Endodermal cell (in vitro differentiated cells): ENCODE results near the gene PCGF3. TPM values are rescaled to one million over a fixed set of nuclear protein-coding genes. Genes with fewer than 3 reads are reported as not detected.

ENCODE experiments used
- DNase-seq: peaks from one replicate; pipeline ENCODE4 v3.0.0-alpha.2; 2017
- H3K27ac ChIP-seq: 2 replicates; pipeline ENCODE4 v1.5.1; 2013; ENCODE audit warnings: mild to moderate bottlenecking, low read depth, low read length, moderate library complexity
- H3K27me3 ChIP-seq: 2 replicates; pipeline ENCODE4 v1.6.1; 2013; ENCODE audit warnings: mild to moderate bottlenecking, low read length, moderate library complexity; ENCODE audit not compliant: insufficient read depth, control insufficient read depth, poor library complexity, severe bottlenecking
- H3K36me3 ChIP-seq: 2 replicates; pipeline ENCODE4 v1.7.0; 2013; ENCODE audit warnings: mild to moderate bottlenecking, low read length, moderate library complexity; ENCODE audit not compliant: control insufficient read depth, insufficient read depth
- H3K4me1 ChIP-seq: one replicate; pipeline ENCODE4 v1.7.0; 2013; ENCODE audit warnings: low read length; ENCODE audit not compliant: control insufficient read depth, insufficient read depth
- H3K4me3 ChIP-seq: 2 replicates; pipeline ENCODE4 v1.5.1; 2013; ENCODE audit warnings: mild to moderate bottlenecking, low read length, moderate library complexity
- H3K9ac ChIP-seq: 2 replicates; pipeline ENCODE4 v1.6.1; 2013; ENCODE audit warnings: mild to moderate bottlenecking, low read length, moderate library complexity; ENCODE audit not compliant: poor library complexity, severe bottlenecking; ENCODE audit errors: extremely low read depth
- H3K9me3 ChIP-seq: 2 replicates; pipeline ENCODE4 v1.6.1; 2013; ENCODE audit warnings: mild to moderate bottlenecking, low read length, moderate library complexity; ENCODE audit not compliant: control insufficient read depth
- H3K27ac Mint-ChIP-seq: 2 replicates; pipeline ENCODE4 v1.8.0; 2020; ENCODE audit warnings: mixed read lengths
- H3K27me3 Mint-ChIP-seq: 2 replicates; pipeline ENCODE4 v1.8.0; 2021; ENCODE audit warnings: mild to moderate bottlenecking, mixed read lengths; ENCODE audit not compliant: insufficient read depth
- H3K36me3 Mint-ChIP-seq: 2 replicates; pipeline ENCODE4 v1.8.0; 2020; ENCODE audit warnings: low read depth, mixed read lengths
- H3K4me1 Mint-ChIP-seq: 2 replicates; pipeline ENCODE4 v1.8.0; 2020; ENCODE audit warnings: mixed read lengths
- H3K4me3 Mint-ChIP-seq: 2 replicates; pipeline ENCODE4 v1.8.0; 2020; ENCODE audit warnings: mild to moderate bottlenecking, moderate library complexity, mixed read lengths
- H3K9me3 Mint-ChIP-seq: 2 replicates; pipeline ENCODE4 v1.8.0; 2020; ENCODE audit warnings: mild to moderate bottlenecking, mixed read lengths
- CTCF ChIP-seq: fragments of 200-600 bp; sonication (generic); conservative IDR thresholded peaks from 2 replicates; pipeline ENCODE4 v1.5.0; 2021; ENCODE audit warnings: antibody characterized with exemption, mild to moderate bottlenecking
- WGBS, 2 experiments: methylation state at CpG; one replicate each; pipeline versions ENCODE4 v1.1.5 to v1.1.7; 2013; ENCODE audit warnings: missing lambda C conversion rate in 2 of 2, mixed read lengths in 1 of 2; ENCODE audit not compliant: insufficient coverage in 1 of 2, insufficient read length in 1 of 2; 5-methylcytosine and 5-hydroxymethylcytosine counted together
- total RNA-seq, 2 donors: library from RNA; stranded (reverse); fragmentation: NEBNext Ultra II Directional in 1 of 2; extraction: Animal tissue kit (Norgen Biotek cat#: 25700) in 1 of 2; gene quantifications; 2 replicates in 1 of 2; 3 replicates in 1 of 2; pipeline ENCODE4 v1.2.1, GENCODE V29; 2021

The PCGF3 gene
- total RNA-seq, 2 donors from 2014 or later, result 53.1 to 64.0 TPM

GRCh38 chr4:726838-727237, 21.2 kb downstream of the PCGF3 start:
- Histone ChIP-seq H3K4me1 (no peaks in the 10 kb centered on the region), H3K27ac (no peak overlapping the region), H3K9ac (no peak overlapping the region), H3K27me3 (no peaks in the 10 kb centered on the region), H3K36me3 (peaks cover 33% of the 10 kb centered on the region), H3K4me3 (no peak overlapping the region), H3K9me3 (no peaks in the 10 kb centered on the region)
- no peaks in the 10 kb centered on the region for H3K9me3 Mint-ChIP-seq
- no peak for TF ChIP-seq CTCF
- no peak for DNase-seq
- H3K36me3 Mint-ChIP-seq, result peaks cover 45% of the 10 kb centered on the region
- H3K27ac Mint-ChIP-seq, result peak overlapping the region; percentile 28
- no peak overlapping the region for H3K4me3 Mint-ChIP-seq
- no peaks in the 10 kb centered on the region for H3K27me3 Mint-ChIP-seq
- 96 to 97% methylated on average over 11 to 17 of the region's 17 CpGs for WGBS, 2 experiments
- no peaks in the 10 kb centered on the region for H3K4me1 Mint-ChIP-seq

GRCh38 chr4:727576-727975, 21.9 kb downstream of the PCGF3 start:
- H3K9me3 ChIP-seq, result no peaks in the 10 kb centered on the region
- H3K27me3 Mint-ChIP-seq, result no peaks in the 10 kb centered on the region
- H3K36me3 Mint-ChIP-seq, result peaks cover 42% of the 10 kb centered on the region
- no peaks in the 10 kb centered on the region for H3K4me1 Mint-ChIP-seq
- no peaks in the 10 kb centered on the region for H3K27me3 ChIP-seq
- H3K27ac Mint-ChIP-seq, result no peak overlapping the region
- no peaks in the 10 kb centered on the region for H3K9me3 Mint-ChIP-seq
- peaks cover 28% of the 10 kb centered on the region for H3K36me3 ChIP-seq
- no peak for DNase-seq
- no peak overlapping the region for H3K27ac ChIP-seq
- no peak overlapping the region for H3K9ac ChIP-seq
- no peaks in the 10 kb centered on the region for H3K4me1 ChIP-seq
- TF ChIP-seq CTCF, result no peak
- WGBS, 2 experiments, result 93 to 100% methylated on average over 2 to 6 of the region's 6 CpGs
- H3K4me3 ChIP-seq, result no peak overlapping the region
- no peak overlapping the region for H3K4me3 Mint-ChIP-seq

GRCh38 chr4:729336-730315, 24.0 kb downstream of the PCGF3 start:
- Mint-ChIP-seq H3K4me1 (no peaks in the 10 kb centered on the region), H3K4me3 (no peak overlapping the region), H3K27ac (no peak overlapping the region), H3K27me3 (no peaks in the 10 kb centered on the region), H3K36me3 (peaks cover 42% of the 10 kb centered on the region), H3K9me3 (no peaks in the 10 kb centered on the region)
- H3K9me3 ChIP-seq, result no peaks in the 10 kb centered on the region
- 96% methylated on average over 14 to 20 of the region's 20 CpGs for WGBS, 2 experiments
- no peaks in the 10 kb centered on the region for H3K27me3 ChIP-seq
- no peaks in the 10 kb centered on the region for H3K4me1 ChIP-seq
- H3K4me3 ChIP-seq, result no peak overlapping the region
- TF ChIP-seq CTCF, result no peak
- DNase-seq, result no peak
- H3K27ac ChIP-seq, result no peak overlapping the region
- peaks cover 34% of the 10 kb centered on the region for H3K36me3 ChIP-seq
- H3K9ac ChIP-seq, result no peak overlapping the region
